ENCODE results near the gene ZNF593. TPM values are rescaled to one million over a fixed set of nuclear protein-coding genes. Genes with fewer than 3 reads are reported as not detected.

The ZNF593 gene
- total and polyA plus RNA-seq, 9 of the 15 experiments (the other 6 are each of a cell fraction or from before 2014, with no cell fraction given): 9.8 to 334 (median 48.2) TPM

- TF ChIP-seq HMG20A (CRISPR knock-in tag; conservative IDR thresholded peaks at IDR 0.05) (no peak), ETS2 (tag; IDR thresholded peaks at IDR 0.05; ENCODE audit: borderline replicate concordance, poor library complexity, severe bottlenecking) (no peak), ZNF277 (CRISPR knock-in tag; IDR thresholded peaks at IDR 0.05; ENCODE audit: borderline replicate concordance) (no peak), SMAD2 (IDR thresholded peaks at IDR 0.05; ENCODE audit: low read depth, low read length) (no peak), CTCFL (IDR thresholded peaks at IDR 0.05; ENCODE audit: borderline replicate concordance, insufficient read depth, low read depth, low read length, poor library complexity, severe bottlenecking) (no peak)
- ATAC-seq: no peak
- no peaks in the 10 kb centered on the region; the same call in 2 of the 3 replicates for H3K79me2 ChIP-seq (ENCODE audit: control insufficient read depth, insufficient read depth, low read length)
- POLR2A ChIA-PET: interaction anchor here (0.6 to 1.9 kb wide), 6 partner anchors 12 to 376 kb away, joined by 3 to 8 read pairs (median 6); partner anchors contain the start of genes ZNF593 and ZNF593OS
- CTCF ChIA-PET (ENCODE audit: low intra/inter-chr PET ratio): no interaction called here
- H4K20me1 ChIP-seq (replicated peaks; ENCODE audit: control insufficient read depth, insufficient read depth, low read length): no peaks in the 10 kb centered on the region
- no peaks in the 10 kb centered on the region for H3K9me3 ChIP-seq (replicated peaks; ENCODE audit: control insufficient read depth, insufficient read depth, low read depth, low read length)
- H3K27me3 ChIP-seq (ENCODE audit: control insufficient read depth in 2 of 2, insufficient read depth in 2 of 2, low read length in 2 of 2): no peaks in the 10 kb centered on the region
- H3K27ac ChIP-seq (ENCODE audit: extremely low read depth, low read depth, low read length): no peak overlapping the region
- intact Hi-C loops (cut with micrococcal nuclease): no loop called here
- H3K4me2 ChIP-seq (ENCODE audit: insufficient read depth, low read length): no peak overlapping the region
- peak overlapping the region in 1 of 2 experiments; percentile 3; a peak in 1 of 4 replicates for H3K9ac ChIP-seq (ENCODE audit: insufficient read depth in 1 of 2, low read depth in 2 of 2, low read length in 2 of 2)
- BruUV-seq (replicated peaks): no TSS peak
- H3K36me3 ChIP-seq (ENCODE audit: control insufficient read depth, insufficient read depth, low read length): no peaks in the 10 kb centered on the region
- H3K4me1 ChIP-seq (replicated peaks in 1 of 2; ENCODE audit: control insufficient read depth in 2 of 2, insufficient read depth in 2 of 2, low read length in 2 of 2): peaks cover 25 to 58% of the 10 kb centered on the region in 2 experiments
- 76% methylated on average over 5 of the region's 5 CpGs for WGBS (ENCODE audit: insufficient coverage, low coverage, missing lambda C conversion rate)
- in situ Hi-C loops (cut with MboI): no loop called here
- H3K4me3 ChIP-seq: no peak overlapping the region
- no peaks in the 10 kb centered on the region for H3K9me1 ChIP-seq (ENCODE audit: control insufficient read depth, insufficient read depth, low read length)
- no peak for FAIRE-seq
- DNase-seq (ENCODE audit: extremely low read depth in 1 of 4, low spot score in 3 of 4): peak in 1 of 4 experiments; percentile 13
- no peak overlapping the region for H2AFZ ChIP-seq (ENCODE audit: low read depth, low read length)
Measured at GRCh38 chr1:26158271-26158907, 11.3 kb upstream of the ZNF593 start.
